HL-60/S4 treated with retinoic acid at 250 ng/mL for 4 days and 3 days (cell line): ENCODE measurements around the gene FMNL3.
"Not testable (repeated sequence)": the region's sequence is repeated elsewhere in the genome, so short reads cannot be mapped to it uniquely, and the experiment has no call there.

Experiments
- in situ Hi-C: fragments of 300-500 bp; cut with MboI; formaldehyde crosslinking; loops from 2 replicates; pipeline ENCODE4 v1.7.0; 2022; ENCODE audit warnings: low sequenced_read_pairs

The FMNL3 gene

DNA sequence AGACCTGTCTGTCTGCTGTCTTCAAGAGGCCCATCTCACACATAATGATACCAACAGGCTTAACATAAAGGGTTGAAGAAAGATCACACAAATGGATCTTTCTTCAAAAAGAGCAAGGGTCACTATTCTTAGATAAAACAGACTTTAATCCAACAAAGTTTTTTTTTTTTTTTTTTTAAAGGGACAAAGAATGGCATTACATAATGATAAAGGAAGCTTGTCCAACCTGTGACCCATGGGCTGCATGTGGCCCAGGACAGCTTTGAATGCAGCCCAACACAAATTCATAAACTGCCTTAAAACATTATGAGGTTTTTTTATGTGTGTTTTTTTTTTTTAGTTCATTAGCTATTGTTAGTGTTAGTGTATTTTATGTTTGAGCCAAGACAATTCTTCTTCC is 95.0 kb downstream of the FMNL3 start:
- in situ Hi-C loops = no loop called here

- in situ Hi-C loops = not testable (repeated sequence)
These were observed 96.4 kb downstream of the FMNL3 start for GRCh38 chr12:49610785-49611184.

- in situ Hi-C loops = no loop called here
These were observed 97.4 kb downstream of the FMNL3 start for GRCh38 chr12:49609875-49610154.

DNA sequence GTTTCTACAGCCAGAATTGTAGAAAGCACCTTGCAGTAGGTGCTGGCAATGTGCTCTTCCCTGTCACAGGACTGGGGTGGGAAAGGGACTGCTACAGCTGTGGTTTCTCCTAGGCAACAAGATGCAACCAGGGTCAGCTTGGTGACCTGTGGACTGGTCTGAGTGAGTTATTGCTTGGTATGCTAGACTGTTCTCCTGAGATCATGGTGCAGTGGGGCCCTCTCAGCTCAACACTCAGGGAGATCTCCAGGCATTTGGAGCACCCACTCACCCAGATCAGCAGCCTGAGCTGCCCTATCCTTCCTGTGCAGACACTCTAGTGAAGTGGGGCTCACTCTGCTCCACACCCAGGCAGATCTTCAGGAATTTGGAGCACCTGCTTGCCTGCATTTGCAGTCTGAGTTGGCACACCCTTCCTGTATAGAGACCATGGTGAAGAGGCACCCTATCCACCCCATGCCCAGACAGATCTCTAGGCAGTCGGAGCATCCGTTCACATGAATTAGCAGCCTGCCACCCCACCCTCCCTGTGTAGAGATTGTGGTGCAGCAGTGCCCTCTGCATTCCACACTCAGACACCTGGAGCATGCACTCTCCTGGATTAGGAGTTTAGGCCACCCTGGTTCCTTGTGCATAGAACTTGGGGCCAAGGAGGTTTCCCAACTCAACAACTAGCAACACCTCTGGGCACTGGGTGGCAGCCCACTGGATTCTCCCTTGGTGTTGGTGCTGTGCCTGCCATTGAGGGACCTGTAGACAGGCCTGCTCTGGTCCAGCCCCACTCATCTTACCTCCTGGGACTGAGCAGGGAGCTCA is 97.9 kb downstream of the FMNL3 start:
- in situ Hi-C loops = no loop called here

GRCh38 chr12:49605539-49605938 is 101.7 kb downstream of the FMNL3 start, which contains the start of gene FAM186B:
Gene FAM186B, minus strand, starts transcription at chr12:49605639. Its CDS starts 162 bp downstream, at chr12:49605477.
- in situ Hi-C loops = not testable (repeated sequence)

DNA sequence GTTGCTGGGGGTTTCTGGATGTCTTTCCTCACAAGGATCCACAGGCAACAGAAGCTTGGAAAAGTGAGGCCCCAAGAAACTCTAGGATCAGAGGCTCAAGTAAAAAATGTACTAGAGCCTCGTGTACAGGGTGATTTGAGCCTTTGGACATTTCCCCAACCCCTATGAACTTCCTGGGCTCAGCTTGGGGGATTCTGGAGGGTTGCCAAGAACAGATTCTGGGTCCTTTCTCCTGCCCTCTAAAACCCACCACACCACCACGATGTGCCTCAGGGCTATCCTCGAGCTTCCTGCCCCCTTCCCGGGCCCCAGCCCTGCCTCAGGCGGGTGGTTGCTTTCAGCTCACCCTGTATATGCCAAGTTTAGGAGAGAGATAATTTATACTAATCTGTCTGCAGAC is 102.3 kb downstream of the FMNL3 start:
- in situ Hi-C loops = no loop called here

DNA sequence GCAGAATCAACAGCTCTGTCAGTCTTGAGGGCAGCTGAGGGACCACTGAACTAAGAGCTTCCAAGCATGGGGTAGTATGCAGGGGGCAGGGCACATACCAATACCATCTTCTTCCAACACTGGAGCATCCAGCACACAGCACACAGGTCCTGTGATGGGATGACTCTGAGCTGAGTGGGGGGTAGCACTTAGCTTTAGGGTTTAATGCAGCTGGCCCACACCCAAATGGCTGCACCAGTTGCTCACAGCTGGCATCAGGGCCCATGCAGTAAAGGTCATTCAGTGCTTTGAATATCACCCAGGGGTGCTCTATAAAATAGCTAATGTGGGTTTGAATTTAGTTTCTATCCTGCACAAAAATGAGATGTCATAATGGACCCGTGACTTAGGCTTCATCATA is 103.5 kb downstream of the FMNL3 start:
- in situ Hi-C loops = no loop called here

DNA sequence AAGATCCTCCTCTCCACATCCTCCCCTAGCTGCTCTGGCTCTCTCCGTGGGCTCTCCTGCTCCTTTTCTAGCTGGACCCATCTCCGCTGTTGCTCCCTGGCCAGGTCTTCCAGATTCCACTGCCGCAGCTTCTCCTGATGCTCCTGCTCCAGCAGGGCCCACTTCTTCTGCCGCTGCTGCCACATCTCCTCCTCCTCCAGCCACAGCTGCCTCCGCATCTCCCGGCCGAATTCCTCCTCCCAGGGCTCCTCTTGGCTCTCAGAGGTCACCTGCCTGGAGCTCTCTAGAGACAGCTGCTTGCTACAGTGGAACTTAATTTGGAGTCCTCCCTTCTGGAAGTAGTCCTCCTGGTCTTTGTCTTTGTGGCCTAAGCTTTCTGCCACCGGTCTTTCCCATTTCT is 107.2 kb downstream of the FMNL3 start:
- in situ Hi-C loops = no loop called here

GRCh38 chr12:49598527-49598926 is 108.7 kb downstream of the FMNL3 start:
- in situ Hi-C loops = no loop called here

- in situ Hi-C loops = no loop called here
These were observed 118.3 kb downstream of the FMNL3 start for GRCh38 chr12:49588721-49589516.

DNA sequence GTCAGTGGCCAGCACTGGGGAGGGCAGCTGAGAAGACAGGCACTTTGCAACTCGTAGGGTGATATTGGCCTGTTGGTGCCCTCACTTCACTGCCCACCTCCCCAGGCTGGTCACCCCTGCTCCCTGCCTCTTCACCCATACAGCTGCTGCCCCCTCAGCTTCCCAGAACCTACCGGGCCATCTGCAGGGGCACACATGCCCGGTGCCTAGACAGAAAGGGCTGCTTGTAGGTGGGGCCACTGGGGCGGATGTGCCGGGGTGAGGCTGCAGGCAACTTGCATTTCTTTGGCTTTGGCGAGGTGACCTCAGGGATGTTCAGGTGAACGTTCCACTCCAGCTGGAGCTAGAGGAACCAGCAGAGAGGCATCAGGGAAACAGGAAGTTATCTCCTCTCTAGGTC is 118.9 kb downstream of the FMNL3 start:
- in situ Hi-C loops = no loop called here

GRCh38 chr12:49587174-49587908 is 119.9 kb downstream of the FMNL3 start:
- in situ Hi-C loops = no loop called here
